Frontal cortex (tissue), 4 donors: ENCODE measurements around the gene GIPC3. TPM values are rescaled to one million over a fixed set of nuclear protein-coding genes. Genes with fewer than 3 reads are reported as not detected.

Experiments
- DNase-seq, 2 donors: peaks; one replicate each; pipeline ENCODE4 v3.0.0; 2012; ENCODE audit warnings: low spot score in 2 of 2
- FAIRE-seq: peaks from 2 replicates; lab custom pipeline; 2012; peaks lifted over from hg19 to GRCh38; lab: Jason Lieb, UNC
- small RNA-seq: library from RNA; depleted of rRNA; stranded (forward); fragments of <200 nt; gene quantifications from one replicate; pipeline ENCODE3, GENCODE V24; 2014
- total RNA-seq: library from RNA; depleted of rRNA; stranded (reverse); fragments of >200 nt; gene quantifications from one replicate; pipeline ENCODE4 v1.2.3, GENCODE V29; 2014
- donor health status: control.
- donor health status: control.
- donor health status: control.

GIPC3 gene
- total RNA-seq, 1 donor from 2014 or later = under 0.01 TPM

GRCh38 chr19:3631053-3631861, 46.0 kb downstream of the GIPC3 start:
- DNase-seq (no peak), FAIRE-seq (no peak)

GRCh38 chr19:3632098-3632497, 46.8 kb downstream of the GIPC3 start:
- DNase-seq (no peak), FAIRE-seq (no peak)

- DNase-seq = peak; percentile 58 to 71
- no peak for FAIRE-seq
These were observed 47.7 kb downstream of the GIPC3 start for GRCh38 chr19:3632739-3633558.

GRCh38 chr19:3633559-3633988, 48.3 kb downstream of the GIPC3 start:
- no peak for DNase-seq
- FAIRE-seq = no peak

- FAIRE-seq (no peak), DNase-seq (no peak)
These were observed 49.3 kb downstream of the GIPC3 start for GRCh38 chr19:3634496-3635045.

GRCh38 chr19:3636506-3636905, 51.2 kb downstream of the GIPC3 start:
- DNase-seq (no peak), FAIRE-seq (no peak)

- DNase-seq = no peak
- FAIRE-seq = no peak
These were observed 51.7 kb downstream of the GIPC3 start for GRCh38 chr19:3636962-3637361.

GRCh38 chr19:3637621-3638020, 52.3 kb downstream of the GIPC3 start:
- no peak for FAIRE-seq
- DNase-seq = no peak

GRCh38 chr19:3638208-3639193, 53.2 kb downstream of the GIPC3 start:
- FAIRE-seq = no peak
- no peak for DNase-seq

- FAIRE-seq = no peak
- DNase-seq = no peak
These were observed 54.2 kb downstream of the GIPC3 start for GRCh38 chr19:3639479-3639878.

GRCh38 chr19:3641515-3642269, 56.4 kb downstream of the GIPC3 start:
- no peak for DNase-seq
- no peak for FAIRE-seq

GRCh38 chr19:3642296-3642695, 57.0 kb downstream of the GIPC3 start:
- DNase-seq = no peak
- FAIRE-seq = no peak

Small RNAs within 50 kb of the gene (small RNA-seq; reads per million reads assigned to genes)
- gene AC005786.1 = not detected

Other genes with a start within 250 kb of the GIPC3 start
- 1.2 TPM for gene NFIC, start 218.9 kb upstream of the GIPC3 start, total RNA-seq
- gene SMIM24, start 105.0 kb upstream of the GIPC3 start, total RNA-seq = not detected
- not detected for gene SMIM44, start 102.0 kb upstream of the GIPC3 start, total RNA-seq
- gene DOHH, start 84.8 kb upstream of the GIPC3 start, total RNA-seq = 11.8 TPM
- gene FZR1, start 79.2 kb upstream of the GIPC3 start, total RNA-seq = 31.0 TPM
- gene TEKTIP1, start 46.3 kb upstream of the GIPC3 start, total RNA-seq = 0.41 TPM
- gene MFSD12, start 27.9 kb upstream of the GIPC3 start, total RNA-seq = 35.9 TPM
- gene HMG20B, start 12.5 kb upstream of the GIPC3 start, total RNA-seq = 13.9 TPM
- 0.41 TPM for gene TBXA2R, start 21.4 kb downstream of the GIPC3 start, total RNA-seq
- 21.6 TPM for gene CACTIN, start 41.3 kb downstream of the GIPC3 start, total RNA-seq
- gene PIP5K1C, start 115.0 kb downstream of the GIPC3 start, total RNA-seq = 15.1 TPM
- gene TJP3, start 122.9 kb downstream of the GIPC3 start, total RNA-seq = not detected
- 12.6 TPM for gene APBA3, start 176.2 kb downstream of the GIPC3 start, total RNA-seq
- gene MRPL54, start 177.2 kb downstream of the GIPC3 start, total RNA-seq = 21.6 TPM
- gene RAX2, start 186.8 kb downstream of the GIPC3 start, total RNA-seq = under 0.01 TPM
- 15.5 TPM for gene MATK, start 200.9 kb downstream of the GIPC3 start, total RNA-seq